Stimulated activated CD4-positive, alpha-beta T cell treated with anti-CD3 and anti-CD28 coated beads, TNF-alpha, amount 100 ng/mL, for 1 hour (primary cell): ENCODE data around the gene SLF1.

Source experiments
- DNase-seq, 3 donors: peaks; one replicate each; pipeline ENCODE4 v3.0.0-alpha.2; 2020; ENCODE audit warnings: low read depth in 3 of 3, low spot score in 1 of 3

SLF1 gene

GRCh38 chr5:94707359-94707758 lies 88.9 kb downstream of the SLF1 start:
- DNase-seq, result no peak

- DNase-seq, result no peak
Measured at GRCh38 chr5:94709277-94709676, 90.8 kb downstream of the SLF1 start.

- no peak for DNase-seq
Measured at GRCh38 chr5:94711785-94712184, 93.3 kb downstream of the SLF1 start.

GRCh38 chr5:94715768-94716167 lies 97.3 kb downstream of the SLF1 start:
- DNase-seq, result no peak

GRCh38 chr5:94725142-94725541 lies 106.7 kb downstream of the SLF1 start:
- DNase-seq, result no peak

GRCh38 chr5:94731471-94731870 lies 113.0 kb downstream of the SLF1 start:
- no peak for DNase-seq

GRCh38 chr5:94736498-94736897 lies 118.0 kb downstream of the SLF1 start:
- no peak for DNase-seq

GRCh38 chr5:94740286-94740685 lies 121.8 kb downstream of the SLF1 start:
- no peak for DNase-seq

- DNase-seq, result no peak
Measured at GRCh38 chr5:94742852-94743251, 124.4 kb downstream of the SLF1 start.

GRCh38 chr5:94744906-94745305 lies 126.4 kb downstream of the SLF1 start:
- no peak for DNase-seq

- DNase-seq, result no peak
Measured at GRCh38 chr5:94745786-94746730, 127.6 kb downstream of the SLF1 start.

GRCh38 chr5:94746731-94747124 lies 128.3 kb downstream of the SLF1 start:
- no peak for DNase-seq
